HepG2 (cell line): ENCODE measurements around the gene UBL7. TPM values are rescaled to one million over a fixed set of nuclear protein-coding genes. Genes with fewer than 3 reads are reported as not detected.

Experiments
- EP300 ChIP-seq, 3 experiments: sonication (generic) in 1 of 3; formaldehyde crosslinking in 1 of 3; IDR thresholded peaks; 2 replicates each; pipeline versions ENCODE4 v1.5.1 to v1.6.1; 2011 to 2020; ENCODE audit warnings: low read depth in 2 of 3, low read length in 2 of 3, borderline replicate concordance in 1 of 3, improper control_type of control experiment in 1 of 3, mild to moderate bottlenecking in 1 of 3, missing genetic modification reagents in 1 of 3, moderate library complexity in 1 of 3
- HNRNPL ChIP-seq: fragments of 200-400 bp; formaldehyde crosslinking; IDR thresholded peaks from 2 replicates; pipeline ENCODE4 v1.6.1; 2017; ENCODE audit warnings: mild to moderate bottlenecking, low read depth, low read length
- KDM1A ChIP-seq: IDR thresholded peaks from 2 replicates; pipeline ENCODE4 v1.6.1; 2016; ENCODE audit warnings: missing compliant biosample characterization
- NCOA1 ChIP-seq: sonication (generic); formaldehyde crosslinking; IDR thresholded peaks from 2 replicates; pipeline ENCODE4 v1.9.0; 2021; ENCODE audit warnings: missing genetic modification reagents
- NONO ChIP-seq, 2 experiments: fragments of 450-650 bp in 1 of 2; sonication (generic) in 1 of 2; formaldehyde crosslinking in 1 of 2; IDR thresholded peaks in 1 of 2; conservative IDR thresholded peaks in 1 of 2; 2 replicates each; pipeline versions ENCODE4 v1.6.1 to v1.8.0; 2017 to 2022; ENCODE audit warnings: mild to moderate bottlenecking in 1 of 2, missing genetic modification reagents in 1 of 2, moderate library complexity in 1 of 2
- ZBTB38 ChIP-seq: sonication (generic); formaldehyde crosslinking; IDR thresholded peaks from 2 replicates; pipeline ENCODE4 v1.5.1; 2020; ENCODE audit warnings: mild to moderate bottlenecking, missing genetic modification reagents
- ZC3H4 ChIP-seq: sonication (generic); formaldehyde crosslinking; IDR thresholded peaks from 2 replicates; pipeline ENCODE4 v1.4.0; 2020; ENCODE audit warnings: missing genetic modification reagents, borderline replicate concordance
- ZNF44 ChIP-seq: sonication (generic); formaldehyde crosslinking; IDR thresholded peaks from 2 replicates; pipeline ENCODE4 v1.5.1; 2020; ENCODE audit warnings: mild to moderate bottlenecking, missing genetic modification reagents
- ZNF550 ChIP-seq: sonication (generic); formaldehyde crosslinking; IDR thresholded peaks from 2 replicates; pipeline ENCODE4 v1.4.0; 2020; ENCODE audit warnings: mild to moderate bottlenecking, missing genetic modification reagents, borderline replicate concordance
- ZNF768 ChIP-seq: sonication (generic); formaldehyde crosslinking; IDR thresholded peaks from 2 replicates; pipeline ENCODE4 v1.4.0; 2020; ENCODE audit warnings: missing genetic modification reagents
- ZNF788 ChIP-seq: sonication (generic); formaldehyde crosslinking; IDR thresholded peaks from 2 replicates; pipeline ENCODE4 v1.5.0; 2020; ENCODE audit warnings: mild to moderate bottlenecking, missing genetic modification reagents, borderline replicate concordance
- polyA plus RNA-seq, 8 experiments: library from polyadenylated mRNA; depleted of rRNA in 3 of 8; stranded (reverse) in 7 of 8; unstranded in 1 of 8; fragments of >200 nt; fragmentation: Illumina TruSeq in 4 of 8; extraction: Trizol in 4 of 8; gene quantifications; 2 replicates each; pipeline versions ENCODE4 v1.2.1 to v1.2.3, GENCODE V29; 2011 to 2016; ENCODE audit warnings: low read depth in 4 of 8, missing spikeins in 1 of 8, mixed read lengths in 1 of 8; ENCODE audit not compliant: insufficient read depth in 1 of 8
- total RNA-seq, 5 experiments: library from RNA; depleted of rRNA; stranded (reverse); fragments of >200 nt; fragmentation: Illumina TruSeq; extraction: Trizol; gene quantifications; 2 replicates each; pipeline ENCODE4 v1.2.3, GENCODE V29; 2016; ENCODE audit warnings: low read depth in 1 of 5
- TF ChIP-seq, protein P1 (sequence below): sonication (generic); formaldehyde crosslinking; IDR thresholded peaks from 2 replicates; pipeline ENCODE4 v1.8.1; 2023; ENCODE audit warnings: mild to moderate bottlenecking, missing genetic modification reagents, borderline replicate concordance
- TF ChIP-seq, protein P2 (sequence below): sonication (generic); formaldehyde crosslinking; IDR thresholded peaks from 2 replicates; pipeline ENCODE4 v1.4.0; 2020; ENCODE audit warnings: mild to moderate bottlenecking, missing genetic modification reagents
- TF ChIP-seq, protein P3 (sequence below): sonication (generic); formaldehyde crosslinking; IDR thresholded peaks from 2 replicates; pipeline ENCODE4 v1.8.1; 2023; ENCODE audit warnings: mild to moderate bottlenecking, inconsistent platforms, moderate library complexity, missing genetic modification reagents, borderline replicate concordance
- TF ChIP-seq, protein P4 (sequence below): IDR thresholded peaks from 2 replicates; pipeline ENCODE4 v1.6.1; 2012; ENCODE audit warnings: inconsistent platforms

Gene UBL7
- total and polyA plus RNA-seq, 2 of the 13 experiments (the other 11 are each of a cell fraction or from before 2014, with no cell fraction given): 55.0 to 63.5 TPM

DNA sequence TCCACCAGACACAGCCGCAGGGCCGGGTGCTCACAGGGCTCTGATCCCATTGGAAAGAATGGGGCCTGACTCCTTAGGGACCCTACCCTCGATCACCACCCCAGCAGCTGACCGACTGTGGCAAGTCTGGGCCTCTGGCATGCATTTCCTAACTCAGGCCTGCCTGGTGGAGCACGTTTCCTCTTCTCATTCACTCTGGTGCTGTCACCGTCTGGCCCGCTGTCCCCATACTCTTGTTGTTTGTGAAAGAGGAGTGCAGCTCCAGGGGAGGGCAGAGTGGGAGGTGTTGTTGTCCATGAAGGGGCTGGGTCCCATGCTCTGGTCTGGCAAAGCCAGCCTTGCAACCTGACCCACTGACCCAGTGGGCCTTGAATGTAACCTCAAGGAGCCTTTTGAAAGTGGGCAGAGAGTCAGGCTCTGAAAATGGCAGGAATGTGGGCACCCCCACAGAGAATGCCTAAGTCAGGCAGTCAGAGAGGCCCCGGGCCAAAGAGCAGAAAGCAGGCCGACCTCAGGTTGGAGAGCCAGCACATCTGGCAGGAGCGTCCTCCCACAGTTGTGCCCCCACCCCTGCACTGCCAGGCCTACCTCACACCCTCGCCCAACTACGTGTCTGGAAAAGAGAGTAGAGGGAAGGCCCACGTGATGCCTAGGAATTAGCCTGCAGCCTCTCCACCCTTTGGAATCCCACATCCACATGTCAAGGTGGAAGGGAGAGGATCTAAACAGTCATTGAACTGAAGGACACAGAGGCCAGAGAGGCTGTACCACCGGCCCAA lies 38.1 kb downstream of the UBL7 start (continued):
- TF ChIP-seq ZC3H4 (CRISPR knock-in tag) (peak; percentile 5; the same call in 1 of the 2 replicates), ZBTB38 (CRISPR knock-in tag) (peak; percentile 68; the same call in 1 of the 2 replicates), NONO (IDR thresholded peaks at IDR 0.05) (no peak), NONO (CRISPR knock-in tag; conservative IDR thresholded peaks at IDR 0.05) (0 out of 2 replicates have a peak, but pooled peaks have one; percentile 26), NCOA1 (CRISPR knock-in tag) (0 out of 2 replicates have a peak, but pooled peaks have one; percentile 41), EP300 (IDR thresholded peaks at IDR 0.05; ENCODE audit: low read depth in 2 of 2, low read length in 2 of 2) (peak in 1 of 2 experiments; percentile 23; a peak in 1 of 4 replicates), EP300 (CRISPR knock-in tag; IDR thresholded peaks at IDR 0.05; ENCODE audit: borderline replicate concordance) (peak; percentile 22; the same call in 1 of the 2 replicates), ZNF788 (CRISPR knock-in tag) (peak; percentile 33; the same call in 1 of the 2 replicates), ZNF550 (CRISPR knock-in tag) (no peak), ZNF768 (CRISPR knock-in tag) (peak; percentile 96), HNRNPL (peak; percentile 91), KDM1A (CRISPR knock-in tag) (no peak), ZNF44 (CRISPR knock-in tag) (no peak)
- TF ChIP-seq, protein P1, sequence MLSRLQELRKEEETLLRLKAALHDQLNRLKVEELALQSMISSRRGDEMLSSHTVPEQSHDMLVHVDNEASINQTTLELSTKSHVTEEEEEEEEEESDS (CRISPR knock-in tag): 0 out of 2 replicates have a peak, but pooled peaks have one; percentile 29
- TF ChIP-seq, protein P2, sequence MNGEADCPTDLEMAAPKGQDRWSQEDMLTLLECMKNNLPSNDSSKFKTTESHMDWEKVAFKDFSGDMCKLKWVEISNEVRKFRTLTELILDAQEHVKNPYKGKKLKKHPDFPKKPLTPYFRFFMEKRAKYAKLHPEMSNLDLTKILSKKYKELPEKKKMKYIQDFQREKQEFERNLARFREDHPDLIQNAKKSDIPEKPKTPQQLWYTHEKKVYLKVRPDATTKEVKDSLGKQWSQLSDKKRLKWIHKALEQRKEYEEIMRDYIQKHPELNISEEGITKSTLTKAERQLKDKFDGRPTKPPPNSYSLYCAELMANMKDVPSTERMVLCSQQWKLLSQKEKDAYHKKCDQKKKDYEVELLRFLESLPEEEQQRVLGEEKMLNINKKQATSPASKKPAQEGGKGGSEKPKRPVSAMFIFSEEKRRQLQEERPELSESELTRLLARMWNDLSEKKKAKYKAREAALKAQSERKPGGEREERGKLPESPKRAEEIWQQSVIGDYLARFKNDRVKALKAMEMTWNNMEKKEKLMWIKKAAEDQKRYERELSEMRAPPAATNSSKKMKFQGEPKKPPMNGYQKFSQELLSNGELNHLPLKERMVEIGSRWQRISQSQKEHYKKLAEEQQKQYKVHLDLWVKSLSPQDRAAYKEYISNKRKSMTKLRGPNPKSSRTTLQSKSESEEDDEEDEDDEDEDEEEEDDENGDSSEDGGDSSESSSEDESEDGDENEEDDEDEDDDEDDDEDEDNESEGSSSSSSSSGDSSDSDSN (CRISPR knock-in tag): no peak; the same call in none of the 2 replicates
- TF ChIP-seq, protein P3, sequence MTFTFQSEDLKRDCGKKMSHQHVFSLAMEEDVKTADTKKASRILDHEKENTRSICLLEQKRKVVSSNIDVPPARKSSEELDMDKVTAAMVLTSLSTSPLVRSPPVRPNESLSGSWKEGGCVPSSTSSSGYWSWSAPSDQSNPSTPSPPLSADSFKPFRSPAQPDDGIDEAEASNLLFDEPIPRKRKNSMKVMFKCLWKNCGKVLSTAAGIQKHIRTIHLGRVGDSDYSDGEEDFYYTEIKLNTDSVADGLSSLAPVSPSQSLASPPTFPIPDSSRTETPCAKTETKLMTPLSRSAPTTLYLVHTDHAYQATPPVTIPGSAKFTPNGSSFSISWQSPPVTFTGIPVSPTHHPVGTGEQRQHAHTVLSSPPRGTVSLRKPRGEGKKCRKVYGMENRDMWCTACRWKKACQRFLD (CRISPR knock-in tag): no peak
- TF ChIP-seq, protein P4, sequence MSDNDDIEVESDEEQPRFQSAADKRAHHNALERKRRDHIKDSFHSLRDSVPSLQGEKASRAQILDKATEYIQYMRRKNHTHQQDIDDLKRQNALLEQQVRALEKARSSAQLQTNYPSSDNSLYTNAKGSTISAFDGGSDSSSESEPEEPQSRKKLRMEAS: 0 out of 2 replicates have a peak, but pooled peaks have one; percentile 24
